Thymus (tissue), 14 donors: ENCODE measurements around the gene ZC3HAV1L. TPM values are rescaled to one million over a fixed set of nuclear protein-coding genes. Genes with fewer than 3 reads are reported as not detected.
"Not testable (repeated sequence)": the region's sequence is repeated elsewhere in the genome, so short reads cannot be mapped to it uniquely, and the experiment has no call there.

Experiments
- DNase-seq, 9 donors: peaks; one replicate each; pipeline ENCODE4 v3.0.0-alpha.2; 2013; ENCODE audit warnings: low spot score in 9 of 9, low read depth in 6 of 9, missing footprints in 1 of 9
- H3K27ac ChIP-seq, 2 donors: one replicate each; pipeline ENCODE4 v1.5.1; 2013; ENCODE audit warnings: control low read depth in 1 of 2, low read depth in 1 of 2, low read length in 1 of 2, mild to moderate bottlenecking in 1 of 2, moderate library complexity in 1 of 2
- H3K27me3 ChIP-seq, 2 donors: one replicate each; pipeline ENCODE4 v1.5.1; 2013; ENCODE audit warnings: low read length in 1 of 2; ENCODE audit not compliant: control insufficient read depth in 2 of 2, insufficient read depth in 1 of 2
- H3K36me3 ChIP-seq, 2 donors: one replicate each; pipeline ENCODE4 v1.5.1; 2013; ENCODE audit warnings: low read length in 1 of 2, mild to moderate bottlenecking in 1 of 2, moderate library complexity in 1 of 2; ENCODE audit not compliant: control insufficient read depth in 2 of 2, insufficient read depth in 2 of 2
- H3K4me1 ChIP-seq, 2 donors: one replicate each; pipeline ENCODE4 v1.5.1; 2013; ENCODE audit warnings: low read length in 2 of 2; ENCODE audit not compliant: control insufficient read depth in 2 of 2, insufficient read depth in 2 of 2
- H3K4me3 ChIP-seq, 2 donors: one replicate each; pipeline ENCODE4 v1.5.1; 2013; ENCODE audit warnings: low read length in 2 of 2, control low read depth in 1 of 2, mild to moderate bottlenecking in 1 of 2
- H3K9me3 ChIP-seq, 2 donors: one replicate each; pipeline ENCODE4 v1.5.1; 2013; ENCODE audit warnings: low read length in 1 of 2, mild to moderate bottlenecking in 1 of 2; ENCODE audit not compliant: control insufficient read depth in 2 of 2, insufficient read depth in 1 of 2
- WGBS: extraction: QIAGEN DNeasy Blood & Tissue Kit; methylation state at CpG from one replicate; pipeline ENCODE4 v1.1.7; 2013; 5-methylcytosine and 5-hydroxymethylcytosine counted together
- long read RNA-seq, 10 donors: transcript quantifications; one replicate each; lab custom pipeline, GENCODE V29; 2026
- polyA plus RNA-seq: library from polyadenylated mRNA; stranded (reverse); fragments of 200-250 nt; gene quantifications from one replicate; pipeline ENCODE4 v1.2.3, GENCODE V29; 2013
- total RNA-seq: library from RNA; stranded (reverse); fragments of 120-200 nt; gene quantifications from one replicate; pipeline ENCODE4 v1.2.4, GENCODE V29; 2013
- donor health status: healthy.

The ZC3HAV1L gene
- total RNA-seq (4.5 TPM), polyA plus RNA-seq (0.50 TPM)
- long read RNA-seq, donor 1: 0 reads
- long read RNA-seq, donor 2: 0 reads
- long read RNA-seq, donor 3, partial matches to known transcripts: 5 of 5 reads
- long read RNA-seq, donor 3, other reads (novel, unspliced or antisense): 0 of 5 reads
- long read RNA-seq, donor 4: 0 reads
- long read RNA-seq, donor 5, partial matches to known transcripts: 11 of 12 reads
- long read RNA-seq, donor 5, other reads (novel, unspliced or antisense): 0 of 12 reads
- long read RNA-seq, donor 6, partial matches to known transcripts: 7 of 7 reads
- long read RNA-seq, donor 6, other reads (novel, unspliced or antisense): 0 of 7 reads
- long read RNA-seq, donor 7: 0 reads
- long read RNA-seq, donor 8: 0 reads
- long read RNA-seq, donor 9: 0 reads
- long read RNA-seq, donor 10: 0 reads

DNA sequence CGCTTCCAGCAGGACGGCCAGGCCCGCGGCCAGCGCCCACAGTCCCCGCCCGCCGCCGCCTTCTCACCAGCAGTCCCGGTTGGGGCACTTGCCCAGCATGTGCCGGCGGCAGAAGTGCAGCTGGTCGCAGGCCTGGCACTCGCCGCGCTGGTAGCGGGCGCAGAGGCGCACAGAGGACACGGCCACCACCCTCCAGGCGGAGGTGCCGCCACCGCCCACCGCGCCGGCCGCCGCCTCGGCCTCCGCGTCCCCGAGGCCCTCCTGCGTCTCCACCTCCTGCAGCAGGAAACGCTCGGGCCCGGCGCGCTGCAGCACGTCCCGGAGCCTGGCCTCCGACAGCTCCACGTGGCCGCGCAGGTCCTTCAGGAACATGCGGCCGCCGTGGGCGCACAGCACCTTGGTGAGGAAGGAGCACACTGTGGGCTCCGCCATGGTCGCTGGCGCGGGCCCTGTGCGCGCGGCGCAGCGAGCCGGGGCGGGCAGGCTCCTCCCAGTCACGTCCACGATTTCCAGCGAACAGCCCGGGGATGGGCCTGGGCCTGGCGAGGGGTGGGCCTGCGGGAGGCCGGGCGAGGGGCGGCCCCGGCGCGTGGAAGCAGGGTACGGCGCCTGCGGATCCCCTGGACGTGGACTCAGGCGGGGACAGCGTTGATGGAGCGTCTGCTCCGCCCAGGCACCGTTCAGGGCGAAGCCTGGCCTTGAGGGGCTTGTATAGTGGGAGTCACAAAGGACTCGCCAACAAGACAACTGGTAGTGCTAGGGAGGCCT, at the start of gene ZC3HAV1L:
Gene ZC3HAV1L, minus strand, starts transcription at position 457 of the 768 bp plus-strand sequence. Its CDS starts 25 bp downstream, at position 432.
- H3K27ac ChIP-seq: peak within 1 kb of the TSS; percentile 41 to 42
- 1% methylated on average over 82 of the region's 82 CpGs for WGBS
- H3K4me1 ChIP-seq: peaks cover 19 to 22% of the 10 kb centered on the region in 2 donors
- H3K4me3 ChIP-seq: peak within 1 kb of the TSS; percentile 50 to 74
- peaks cover 0 to 5% of the 10 kb centered on the region in 2 donors for H3K27me3 ChIP-seq
- H3K36me3 ChIP-seq: peaks cover 3 to 16% of the 10 kb centered on the region in 2 donors
- H3K9me3 ChIP-seq: no peaks in the 10 kb centered on the region
- peak in 4 of 9 donors; percentile 43 to 68 (median 48) for DNase-seq

GRCh38 chr7:139084709-139085108, 48.9 kb upstream of the ZC3HAV1L start:
- Histone ChIP-seq H3K27ac (peak overlapping the region; percentile 5 to 8), H3K27me3 (no peaks in the 10 kb centered on the region), H3K4me3 (no peak overlapping the region), H3K36me3 (peaks cover 70 to 99% of the 10 kb centered on the region in 2 donors), H3K4me1 (peaks cover 4 to 11% of the 10 kb centered on the region in 2 donors), H3K9me3 (peaks cover 6 to 9% of the 10 kb centered on the region in 2 donors)
- DNase-seq: no peak
- WGBS: 97% methylated on average over 5 of the region's 5 CpGs

- peaks cover 65 to 98% of the 10 kb centered on the region in 2 donors for H3K36me3 ChIP-seq
- no peak overlapping the region for H3K27ac ChIP-seq
- H3K4me3 ChIP-seq: no peak overlapping the region
- H3K4me1 ChIP-seq: peaks cover 4 to 11% of the 10 kb centered on the region in 2 donors
- DNase-seq: no peak
- no peaks in the 10 kb centered on the region for H3K27me3 ChIP-seq
- peaks cover 0 to 2% of the 10 kb centered on the region in 2 donors for H3K9me3 ChIP-seq
These were observed 45.7 kb upstream of the ZC3HAV1L start for GRCh38 chr7:139081584-139081983.

DNA sequence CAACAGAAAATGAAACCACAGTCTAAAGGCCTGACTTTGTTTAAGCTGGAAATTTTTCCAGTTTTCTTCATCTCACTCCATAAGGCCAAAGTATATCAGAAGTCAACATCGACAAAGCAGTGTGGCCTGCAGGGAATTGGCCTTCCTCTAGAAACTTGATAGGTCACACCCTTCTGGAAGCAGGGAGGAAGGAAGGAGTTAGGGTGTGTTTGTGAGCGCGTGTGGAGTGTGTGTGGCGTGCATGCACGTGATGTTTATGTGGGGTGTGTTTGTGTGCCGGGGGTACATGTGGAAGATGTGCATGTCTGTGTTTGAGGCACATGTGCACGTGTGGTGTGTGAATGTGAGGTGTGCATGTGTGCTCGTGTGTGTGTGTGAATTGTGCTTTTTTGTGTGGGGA, 45.1 kb upstream of the ZC3HAV1L start:
- H3K36me3 ChIP-seq: peaks cover 65 to 97% of the 10 kb centered on the region in 2 donors
- no peak for DNase-seq
- 90% methylated on average over 8 of the region's 8 CpGs for WGBS
- no peak overlapping the region for H3K27ac ChIP-seq
- H3K4me1 ChIP-seq: peaks cover 4 to 10% of the 10 kb centered on the region in 2 donors
- H3K27me3 ChIP-seq: no peaks in the 10 kb centered on the region
- H3K4me3 ChIP-seq: no peak overlapping the region
- H3K9me3 ChIP-seq: peaks cover 0 to 2% of the 10 kb centered on the region in 2 donors

DNA sequence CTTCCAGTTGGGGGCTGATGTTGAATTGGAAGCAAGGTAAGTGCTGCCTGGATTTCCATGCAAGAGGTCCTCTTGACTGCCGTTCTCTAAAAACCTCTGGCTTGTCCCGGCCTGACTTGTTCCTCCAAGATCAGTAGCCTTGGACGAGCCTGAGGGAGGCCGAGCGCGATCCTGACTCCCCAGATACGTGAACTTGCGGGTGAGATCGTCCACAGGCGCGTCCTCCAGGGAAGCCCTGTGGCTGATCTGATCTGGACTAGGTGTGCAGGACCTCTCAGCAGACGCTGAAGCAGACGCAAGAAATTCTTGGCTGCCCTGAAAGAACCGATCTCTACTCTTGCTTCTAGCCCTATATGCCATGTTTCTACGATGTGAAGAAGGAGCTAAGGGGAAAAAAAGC, 44.0 kb upstream of the ZC3HAV1L start:
- Histone ChIP-seq H3K36me3 (peaks cover 69 to 96% of the 10 kb centered on the region in 2 donors), H3K4me3 (no peak overlapping the region), H3K9me3 (peaks cover 0 to 2% of the 10 kb centered on the region in 2 donors), H3K4me1 (peaks cover 4% of the 10 kb centered on the region in 2 donors), H3K27me3 (no peaks in the 10 kb centered on the region), H3K27ac (no peak overlapping the region)
- DNase-seq: no peak
- 98% methylated on average over 15 of the region's 15 CpGs for WGBS

DNA sequence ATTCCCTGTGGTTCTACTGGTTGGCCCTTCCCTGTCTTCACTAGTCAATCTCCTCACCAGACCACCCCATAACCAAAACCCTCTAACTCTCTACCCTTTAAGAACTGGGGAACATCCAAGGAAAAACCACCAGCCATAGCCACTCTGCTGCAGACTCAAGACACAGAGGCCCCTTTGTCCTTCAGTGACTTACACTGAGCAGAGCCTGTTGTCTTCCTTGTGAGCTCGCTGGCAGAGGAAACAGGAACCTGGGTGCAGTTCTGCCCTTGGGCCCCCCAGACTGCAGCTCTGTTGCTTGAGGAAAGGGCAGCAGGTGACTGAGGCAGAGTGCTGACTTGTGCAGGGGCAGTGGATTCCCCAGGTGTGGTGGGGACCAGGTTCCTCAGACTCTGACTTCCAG, 43.1 kb upstream of the ZC3HAV1L start:
- H3K4me3 ChIP-seq: no peak overlapping the region
- 77% methylated on average over 1 of the region's 1 CpG for WGBS
- H3K4me1 ChIP-seq: peaks cover under 1 to 2% of the 10 kb centered on the region in 2 donors
- peaks cover 63 to 93% of the 10 kb centered on the region in 2 donors for H3K36me3 ChIP-seq
- H3K27me3 ChIP-seq: no peaks in the 10 kb centered on the region
- H3K9me3 ChIP-seq: peaks cover 0 to 2% of the 10 kb centered on the region in 2 donors
- DNase-seq: no peak
- H3K27ac ChIP-seq: no peak overlapping the region

GRCh38 chr7:139078399-139078798, 42.6 kb upstream of the ZC3HAV1L start:
- WGBS: 97% methylated on average over 1 of the region's 1 CpG
- Histone ChIP-seq H3K27ac (no peak overlapping the region), H3K36me3 (peaks cover 63 to 93% of the 10 kb centered on the region in 2 donors), H3K4me3 (no peak overlapping the region), H3K27me3 (no peaks in the 10 kb centered on the region), H3K4me1 (peaks cover 0 to 2% of the 10 kb centered on the region in 2 donors), H3K9me3 (peaks cover 0 to 2% of the 10 kb centered on the region in 2 donors)
- DNase-seq: no peak

DNA sequence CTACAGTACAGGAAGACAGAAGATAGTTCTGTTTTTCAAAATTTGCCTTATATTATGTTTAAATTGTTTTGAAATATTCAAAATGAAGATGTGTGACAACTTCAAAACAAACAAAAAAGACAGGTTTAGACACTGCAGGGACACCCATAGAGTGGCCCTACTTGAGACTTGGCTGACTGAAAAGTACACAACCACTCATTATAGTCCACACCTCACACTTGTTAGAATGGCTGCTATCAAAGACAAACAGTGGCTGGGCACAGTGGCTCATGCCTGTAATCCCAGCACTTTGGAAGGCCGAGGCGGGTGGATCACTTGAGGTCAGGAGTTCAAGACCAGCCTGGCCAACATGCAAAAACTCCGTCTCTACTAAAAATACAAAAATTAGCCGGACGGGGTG, 41.9 kb upstream of the ZC3HAV1L start:
- H3K4me3 ChIP-seq, H3K27me3 ChIP-seq, H3K27ac ChIP-seq, DNase-seq, H3K9me3 ChIP-seq, H3K4me1 ChIP-seq: not testable (repeated sequence)
- WGBS: 99% methylated on average over 5 of the region's 5 CpGs
- H3K36me3 ChIP-seq: peaks cover 65 to 93% of the 10 kb centered on the region in 2 donors
